Esophagus muscularis mucosa (tissue), 3 donors: ENCODE data around the gene ZBTB48.

ENCODE experiments used
- CTCF ChIP-seq, 3 experiments: fragments of 200-600 bp in 2 of 3; fragments of 450-650 bp in 1 of 3; sonication (generic) in 2 of 3; IDR thresholded peaks; one replicate each; pipeline ENCODE4 v1.5.1; 2017 to 2019; ENCODE audit warnings: antibody characterized with exemption in 3 of 3, mild to moderate bottlenecking in 2 of 3, moderate library complexity in 1 of 3
- POLR2AphosphoS5 ChIP-seq, 2 donors: sonication (generic); formaldehyde crosslinking; IDR thresholded peaks; one replicate each; pipeline ENCODE4 v1.6.1; 2017; ENCODE audit warnings: antibody characterized with exemption in 2 of 2

DNA sequence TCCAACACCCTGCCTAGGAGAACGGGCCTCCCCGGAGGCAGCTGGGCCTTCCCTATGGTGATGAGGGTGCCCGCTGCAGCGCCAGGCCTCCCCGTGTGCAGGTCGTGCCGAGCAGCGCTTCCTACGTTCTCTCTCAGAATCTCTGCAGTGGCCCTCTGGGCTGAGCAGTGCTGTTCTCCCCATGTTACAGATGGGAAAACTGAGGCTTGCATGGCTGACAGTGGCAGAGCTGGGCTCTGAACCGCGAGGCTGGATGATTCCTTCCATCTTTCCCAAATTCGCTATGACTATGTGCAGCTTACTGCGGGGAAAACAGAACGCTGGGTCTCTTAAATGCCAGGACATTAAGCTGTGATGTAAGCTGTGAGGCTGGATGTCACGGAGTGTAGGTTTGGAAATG lies 14.0 kb downstream of the ZBTB48 start:
- TF ChIP-seq CTCF (IDR thresholded peaks at IDR 0.05), result no peak
- no peak for TF ChIP-seq POLR2AphosphoS5 (IDR thresholded peaks at IDR 0.05)
